ENCODE results near the gene ARRDC2.
"Not testable (repeated sequence)": the region's sequence is repeated elsewhere in the genome, so short reads cannot be mapped to it uniquely, and the experiment has no call there.

ARRDC2 gene

DNA sequence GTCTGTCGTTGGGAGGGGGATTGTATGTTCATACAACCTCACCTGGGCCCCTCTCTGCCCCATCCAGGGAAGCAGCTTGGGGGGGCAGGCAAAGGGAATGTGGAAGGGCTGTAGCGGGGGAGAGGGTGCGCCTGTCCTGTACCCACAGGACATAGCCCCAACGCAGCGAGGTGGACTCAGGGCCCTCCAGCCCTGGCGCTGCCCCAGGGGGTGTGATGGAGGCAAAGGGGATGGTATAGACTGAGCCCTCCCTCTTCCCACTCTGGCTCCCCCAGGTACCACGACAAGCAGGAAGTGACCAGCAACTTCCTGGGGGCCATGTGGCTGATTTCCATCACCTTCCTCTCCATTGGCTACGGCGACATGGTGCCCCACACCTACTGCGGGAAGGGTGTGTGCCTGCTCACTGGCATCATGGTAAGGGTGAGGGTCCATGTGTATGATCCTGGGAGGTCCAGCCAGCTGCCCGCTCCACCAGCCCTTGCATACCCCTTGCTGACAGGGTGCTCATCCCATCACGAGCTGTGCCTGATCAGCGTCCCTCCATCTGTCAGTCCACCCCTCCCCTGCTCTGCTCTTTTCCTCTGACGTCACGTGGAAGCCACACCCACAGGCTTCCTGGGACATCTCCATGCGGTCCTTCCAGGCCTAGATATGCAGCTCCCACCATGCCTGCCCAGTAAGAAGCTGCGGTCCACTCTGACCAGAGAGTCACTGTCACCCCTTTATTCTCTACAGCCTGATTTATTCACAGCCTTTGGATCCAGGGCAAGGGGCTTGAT, 22.7 kb upstream of the ARRDC2 start:
- TF ChIP-seq CTCF (IDR thresholded peaks at IDR 0.05; ENCODE audit: control extremely low read depth, extremely low read depth, low read depth, missing control alignments) = no peak
- DNase-seq (ENCODE audit: extremely low spot score) = no peak
- ChIA-PET POLR2A (no interaction called here), CTCF (interaction anchor here (1.5 to 5.1 kb wide), 3 partner anchors 10 to 47 kb away, joined by 3 to 23 read pairs (median 6); no protein-coding TSS in a partner anchor)

GRCh38 chr19:17986569-17986968, 21.4 kb upstream of the ARRDC2 start:
- DNase-seq (ENCODE audit: extremely low spot score); POLR2A ChIA-PET: not testable (repeated sequence)
- CTCF ChIA-PET = interaction anchor here (5.1 kb wide), 1 partner anchor 9 kb away, joined by 23 read pairs; no protein-coding TSS in a partner anchor

- POLR2A ChIA-PET = interaction anchor here (0.6 kb wide), 1 partner anchor 55 kb away, joined by 3 read pairs; the partner anchor contains the start of gene CCDC124
- no peak for TF ChIP-seq CTCF (IDR thresholded peaks at IDR 0.05; ENCODE audit: control extremely low read depth, extremely low read depth, low read depth, missing control alignments)
- CTCF ChIA-PET = interaction anchor here (0.7 to 2.8 kb wide), 2 partner anchors 31 to 50 kb away, joined by 3 to 8 read pairs; no protein-coding TSS in a partner anchor
Measured at GRCh38 chr19:17988161-17988560, 19.8 kb upstream of the ARRDC2 start.

GRCh38 chr19:17989425-17990094, 18.4 kb upstream of the ARRDC2 start:
- no peak for TF ChIP-seq CTCF (IDR thresholded peaks at IDR 0.05; ENCODE audit: control extremely low read depth, extremely low read depth, low read depth, missing control alignments)
- POLR2A ChIA-PET = no interaction called here
- CTCF ChIA-PET = interaction anchor here (1.1 to 2.8 kb wide), 2 partner anchors 51 to 70 kb away, joined by 4 to 8 read pairs; no protein-coding TSS in a partner anchor
- no peak for DNase-seq (ENCODE audit: extremely low spot score)

More at GRCh38 chr19:17988161-17988560, 19.8 kb upstream of the ARRDC2 start:
- no peak for DNase-seq (ENCODE audit: extremely low spot score)

- ChIA-PET POLR2A (no interaction called here), CTCF (interaction anchor here (1.1 to 10.6 kb wide), 7 partner anchors 9 to 134 kb away, joined by 3 to 295 read pairs (median 23); partner anchors contain the start of genes CCDC124 and RPL18A)
- DNase-seq (ENCODE audit: extremely low spot score) = no peak
- TF ChIP-seq CTCF (IDR thresholded peaks at IDR 0.05; ENCODE audit: control extremely low read depth, extremely low read depth, low read depth, missing control alignments) = no peak
Measured at GRCh38 chr19:17993076-17993813, 14.7 kb upstream of the ARRDC2 start.

DNA sequence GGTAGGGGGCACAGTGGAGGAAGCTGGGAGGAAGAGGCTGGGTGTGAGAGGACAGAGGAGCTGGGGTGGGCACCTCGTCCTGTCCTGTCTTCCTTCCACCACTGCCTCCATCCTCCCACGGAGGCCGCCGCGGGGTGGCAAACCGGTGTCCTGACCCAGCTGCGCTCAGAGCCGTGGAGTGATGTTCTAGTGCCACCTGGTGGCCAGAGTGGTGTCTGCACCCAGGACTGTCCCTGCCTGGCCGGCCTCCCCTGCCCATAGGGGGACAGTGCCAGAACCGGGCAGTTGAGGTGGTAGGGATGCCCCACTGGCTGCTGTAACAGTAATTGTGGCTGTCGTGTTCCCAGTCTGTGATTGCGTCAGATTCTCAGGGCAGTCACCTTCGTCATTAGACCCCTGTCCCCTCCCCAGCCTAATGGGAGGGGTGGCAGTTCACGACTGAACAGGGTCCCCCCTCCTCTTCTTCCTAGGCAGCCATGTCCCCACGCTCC, 11.1 kb upstream of the ARRDC2 start:
- CTCF ChIA-PET = interaction anchor here (0.7 to 10.6 kb wide), 13 partner anchors 11 to 137 kb away, joined by 3 to 295 read pairs (median 11); partner anchors contain the start of genes ARRDC2, CCDC124, RPL18A and SLC5A5

More for the DNA sequence above, 11.1 kb upstream of the ARRDC2 start:
- peak; percentile 98 for TF ChIP-seq CTCF (IDR thresholded peaks at IDR 0.05; ENCODE audit: control extremely low read depth, extremely low read depth, low read depth, missing control alignments)
- DNase-seq (ENCODE audit: extremely low spot score) = peak; percentile 90
- POLR2A ChIA-PET = no interaction called here
